GM12873 (cell line): ENCODE data around the gene CAPZA3.

Source experiments
- TF ChIP-seq, protein P1 (sequence below): IDR thresholded peaks from 2 replicates; pipeline ENCODE4 v1.5.1; 2012; ENCODE audit warnings: low read depth, mild to moderate bottlenecking, moderate library complexity, low read length, control low read depth; ENCODE audit not compliant: insufficient read depth; ENCODE audit errors: missing control alignments

Gene CAPZA3

DNA sequence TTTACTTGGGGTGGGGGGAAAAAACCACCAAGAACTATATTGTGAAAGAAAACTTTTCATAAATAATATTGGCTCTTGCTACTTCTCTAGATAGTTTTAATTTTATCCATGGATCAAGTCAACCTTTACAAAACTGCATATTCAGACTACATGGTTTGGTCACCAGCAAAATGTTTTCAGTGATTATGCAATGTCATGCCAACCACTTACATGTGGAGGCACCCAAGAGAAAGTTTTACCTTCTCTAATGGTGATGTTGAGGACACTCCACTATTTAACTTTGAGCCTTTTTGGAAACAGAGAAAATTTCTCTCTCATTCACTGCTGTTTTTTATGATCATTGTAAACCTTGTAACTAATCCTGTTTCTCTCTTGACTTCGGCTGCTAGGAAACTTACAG lies 21.7 kb upstream of the CAPZA3 start:
- TF ChIP-seq, protein P1, sequence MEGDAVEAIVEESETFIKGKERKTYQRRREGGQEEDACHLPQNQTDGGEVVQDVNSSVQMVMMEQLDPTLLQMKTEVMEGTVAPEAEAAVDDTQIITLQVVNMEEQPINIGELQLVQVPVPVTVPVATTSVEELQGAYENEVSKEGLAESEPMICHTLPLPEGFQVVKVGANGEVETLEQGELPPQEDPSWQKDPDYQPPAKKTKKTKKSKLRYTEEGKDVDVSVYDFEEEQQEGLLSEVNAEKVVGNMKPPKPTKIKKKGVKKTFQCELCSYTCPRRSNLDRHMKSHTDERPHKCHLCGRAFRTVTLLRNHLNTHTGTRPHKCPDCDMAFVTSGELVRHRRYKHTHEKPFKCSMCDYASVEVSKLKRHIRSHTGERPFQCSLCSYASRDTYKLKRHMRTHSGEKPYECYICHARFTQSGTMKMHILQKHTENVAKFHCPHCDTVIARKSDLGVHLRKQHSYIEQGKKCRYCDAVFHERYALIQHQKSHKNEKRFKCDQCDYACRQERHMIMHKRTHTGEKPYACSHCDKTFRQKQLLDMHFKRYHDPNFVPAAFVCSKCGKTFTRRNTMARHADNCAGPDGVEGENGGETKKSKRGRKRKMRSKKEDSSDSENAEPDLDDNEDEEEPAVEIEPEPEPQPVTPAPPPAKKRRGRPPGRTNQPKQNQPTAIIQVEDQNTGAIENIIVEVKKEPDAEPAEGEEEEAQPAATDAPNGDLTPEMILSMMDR = no peak

DNA sequence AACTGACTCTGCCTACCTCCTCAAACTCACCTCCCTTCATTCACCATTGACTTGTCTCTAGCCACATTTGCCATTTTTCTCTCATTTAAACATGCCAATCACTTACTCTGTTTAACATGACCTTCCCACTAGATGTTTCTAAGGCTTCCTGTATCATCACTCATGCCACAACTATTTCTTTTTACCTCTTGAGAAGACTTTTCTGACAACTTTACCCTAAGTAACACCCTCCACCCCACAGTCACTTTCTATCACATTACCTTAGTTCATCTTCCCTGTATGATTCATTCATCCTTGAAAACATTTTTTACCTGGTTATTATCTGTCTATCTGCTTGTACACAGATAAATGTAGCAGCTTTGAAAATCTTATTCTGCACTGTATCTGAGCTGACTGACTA lies 19.5 kb upstream of the CAPZA3 start:
- TF ChIP-seq, protein P1 = no peak

DNA sequence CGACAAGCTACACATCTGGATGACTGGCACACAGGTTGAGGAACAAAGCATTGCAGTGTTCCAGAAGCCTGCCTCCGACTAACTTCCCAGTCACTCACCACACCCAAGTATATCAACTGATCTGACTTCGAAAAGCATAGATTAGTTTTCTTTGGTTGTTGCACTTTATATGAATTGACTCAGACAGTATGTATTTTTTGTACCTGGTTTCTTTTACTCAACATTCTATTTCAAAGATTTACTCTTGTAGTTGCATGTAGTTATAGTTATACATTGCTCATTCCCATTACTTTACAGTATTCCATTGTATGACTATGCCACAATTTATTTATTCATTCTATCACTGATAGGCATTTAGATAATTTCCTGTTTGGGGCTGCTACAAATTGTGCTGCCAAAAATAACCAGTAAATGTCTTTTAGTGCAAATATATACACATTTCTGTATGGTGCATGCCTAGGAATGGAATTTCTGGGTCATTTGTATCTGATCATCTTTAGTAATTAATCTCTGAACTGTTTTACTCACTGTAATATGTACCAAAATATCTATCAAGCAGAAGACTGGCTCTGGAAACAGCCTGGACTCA lies 17.9 kb upstream of the CAPZA3 start:
- TF ChIP-seq, protein P1 = no peak

DNA sequence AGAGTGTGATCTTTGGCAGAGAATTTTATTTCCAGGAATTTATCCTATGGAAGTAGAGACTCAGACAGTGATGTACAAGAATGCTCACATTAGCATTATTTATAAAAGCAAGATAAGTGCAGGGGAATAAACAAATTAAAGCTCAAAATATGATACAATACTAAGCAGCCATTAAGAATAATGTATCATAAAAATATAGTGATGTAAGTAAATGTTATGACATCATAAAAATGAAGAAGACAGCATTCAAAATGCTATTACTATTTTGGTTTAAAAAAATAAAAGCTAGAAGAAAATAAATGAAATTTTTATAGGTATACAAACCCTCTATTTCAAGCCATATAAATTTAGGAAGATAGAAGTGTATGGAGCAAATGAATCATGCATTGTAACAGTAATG lies 17.2 kb upstream of the CAPZA3 start:
- TF ChIP-seq, protein P1 = no peak

DNA sequence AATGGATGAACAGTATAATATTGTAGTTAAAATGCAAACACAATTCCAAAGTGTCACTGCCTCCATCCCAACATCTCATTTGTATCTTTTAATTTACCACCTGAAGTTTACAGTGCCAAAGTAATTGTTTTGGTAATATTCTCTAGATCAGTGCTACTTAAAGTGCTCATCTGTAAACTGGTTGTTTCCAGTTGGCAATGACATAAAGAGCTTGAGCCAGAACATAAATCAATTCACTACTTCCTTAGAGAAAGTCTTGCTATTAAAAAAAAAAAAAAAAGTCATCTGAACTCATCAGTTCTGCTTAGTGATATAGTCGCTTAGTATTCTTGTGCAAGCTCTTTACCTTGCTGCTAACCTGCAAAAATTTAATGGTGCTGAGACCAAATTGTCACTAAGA lies 16.5 kb upstream of the CAPZA3 start:
- TF ChIP-seq, protein P1 = no peak

DNA sequence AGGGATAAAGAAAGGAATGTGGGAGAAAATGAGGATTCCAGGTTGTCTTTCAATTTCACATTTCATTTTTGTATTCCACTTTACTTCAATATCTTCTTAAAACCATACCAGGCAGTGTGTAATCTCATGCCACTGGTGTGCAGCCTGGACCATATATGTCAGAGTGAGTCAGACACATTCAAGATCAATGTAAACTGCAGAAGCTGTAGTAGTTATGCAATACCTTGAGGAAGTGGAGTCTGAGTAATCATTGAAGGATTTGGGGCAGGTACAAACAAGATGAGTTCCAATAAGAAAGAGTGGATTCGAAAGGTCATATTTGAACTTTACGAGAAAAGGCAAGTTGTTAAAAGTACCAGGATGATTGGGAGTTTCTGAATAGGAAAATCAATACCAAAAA lies 14.2 kb upstream of the CAPZA3 start:
- TF ChIP-seq, protein P1 = no peak

DNA sequence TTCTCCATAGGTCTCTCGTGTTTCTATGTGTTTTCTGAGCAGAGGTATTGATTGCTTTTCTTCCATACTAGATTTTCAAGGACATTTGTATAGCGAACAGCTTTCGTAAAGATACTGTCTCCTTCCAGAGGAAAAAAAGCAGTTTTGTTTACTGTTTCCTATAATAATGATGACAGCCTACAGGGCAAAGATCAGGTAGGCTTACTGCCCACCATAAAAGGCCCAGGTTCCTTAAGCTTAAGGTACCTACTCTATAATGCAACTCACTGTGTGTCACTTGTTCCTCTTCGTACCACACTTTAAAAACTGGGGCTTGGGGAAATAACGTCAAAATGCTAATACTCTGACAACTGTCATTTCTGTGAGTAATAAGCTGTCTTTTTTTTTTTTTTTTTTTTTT lies 6.8 kb upstream of the CAPZA3 start:
- TF ChIP-seq, protein P1 = no peak
